ENCODE results near the gene CR2.

The CR2 gene

DNA sequence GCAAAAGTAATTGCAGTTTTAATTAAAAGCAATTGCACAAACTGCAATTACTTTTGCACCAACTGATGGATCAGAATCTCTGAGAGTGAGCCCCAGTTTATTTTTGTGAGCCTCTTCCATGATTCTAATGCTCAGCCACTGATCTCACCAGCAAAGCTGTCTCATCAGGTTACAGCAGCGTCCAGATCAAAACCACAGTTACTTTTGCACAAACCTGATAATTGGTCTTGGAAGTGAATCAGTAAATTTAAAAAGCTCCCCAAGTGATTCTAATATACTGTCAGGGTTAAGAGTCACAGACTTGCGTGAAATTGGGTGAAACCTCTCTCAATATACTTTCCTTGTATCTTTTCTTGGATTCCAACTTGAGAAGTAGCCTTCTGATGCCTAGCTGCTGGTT, 13.5 kb upstream of the CR2 start:
- POLR2A ChIA-PET (ENCODE audit: low non-redundant PET): no interaction called here
- no peak overlapping the region for H3K27ac ChIP-seq
- no peak for DNase-seq (ENCODE audit: low spot score)
- TF ChIP-seq, protein P1, sequence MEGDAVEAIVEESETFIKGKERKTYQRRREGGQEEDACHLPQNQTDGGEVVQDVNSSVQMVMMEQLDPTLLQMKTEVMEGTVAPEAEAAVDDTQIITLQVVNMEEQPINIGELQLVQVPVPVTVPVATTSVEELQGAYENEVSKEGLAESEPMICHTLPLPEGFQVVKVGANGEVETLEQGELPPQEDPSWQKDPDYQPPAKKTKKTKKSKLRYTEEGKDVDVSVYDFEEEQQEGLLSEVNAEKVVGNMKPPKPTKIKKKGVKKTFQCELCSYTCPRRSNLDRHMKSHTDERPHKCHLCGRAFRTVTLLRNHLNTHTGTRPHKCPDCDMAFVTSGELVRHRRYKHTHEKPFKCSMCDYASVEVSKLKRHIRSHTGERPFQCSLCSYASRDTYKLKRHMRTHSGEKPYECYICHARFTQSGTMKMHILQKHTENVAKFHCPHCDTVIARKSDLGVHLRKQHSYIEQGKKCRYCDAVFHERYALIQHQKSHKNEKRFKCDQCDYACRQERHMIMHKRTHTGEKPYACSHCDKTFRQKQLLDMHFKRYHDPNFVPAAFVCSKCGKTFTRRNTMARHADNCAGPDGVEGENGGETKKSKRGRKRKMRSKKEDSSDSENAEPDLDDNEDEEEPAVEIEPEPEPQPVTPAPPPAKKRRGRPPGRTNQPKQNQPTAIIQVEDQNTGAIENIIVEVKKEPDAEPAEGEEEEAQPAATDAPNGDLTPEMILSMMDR (conservative IDR thresholded peaks at IDR 0.05; ENCODE audit: low read depth): no peak
- CTCF ChIA-PET: no interaction called here

DNA sequence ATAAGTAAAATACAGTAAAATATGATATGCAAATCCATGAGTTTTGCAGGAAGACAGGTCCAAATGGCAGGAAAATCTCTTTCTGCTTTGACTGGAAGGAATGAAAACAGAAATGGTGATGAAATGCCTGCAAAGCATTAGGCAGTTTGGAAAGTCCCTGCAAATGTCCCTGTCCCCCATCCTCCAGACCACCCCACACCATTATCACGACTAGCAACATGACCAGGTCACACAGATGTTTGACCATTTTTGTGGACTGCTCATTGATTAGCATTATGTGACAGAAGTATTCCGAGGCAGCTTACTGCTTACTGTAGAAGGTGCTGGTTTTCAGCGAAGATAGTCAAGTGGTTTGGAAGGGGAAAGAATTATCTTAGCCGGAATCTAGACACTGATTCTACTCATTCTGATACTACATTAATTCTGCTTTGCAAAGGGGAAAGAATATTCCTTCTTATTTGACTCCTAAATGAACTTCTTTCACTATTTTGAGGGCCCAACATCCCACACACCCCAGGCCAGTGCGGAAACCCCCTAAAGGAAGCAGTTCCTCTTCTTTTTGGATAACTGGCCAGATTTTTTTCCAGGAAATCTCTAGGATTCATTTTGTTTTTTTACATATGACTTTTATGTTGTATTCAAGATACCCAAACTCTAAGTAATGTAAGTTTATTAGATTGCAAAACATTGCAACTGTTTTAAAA, 9.5 kb upstream of the CR2 start:
- no peak overlapping the region for H3K27ac ChIP-seq
- CTCF ChIA-PET: interaction anchor here (0.5 kb wide), 1 partner anchor 292 kb away, joined by 3 read pairs; no protein-coding TSS in a partner anchor
- POLR2A ChIA-PET (ENCODE audit: low non-redundant PET): no interaction called here
- TF ChIP-seq, protein P1 (conservative IDR thresholded peaks at IDR 0.05; ENCODE audit: low read depth): no peak
- no peak for DNase-seq (ENCODE audit: low spot score)

- DNase-seq (ENCODE audit: low spot score): no peak
- TF ChIP-seq, protein P1 (conservative IDR thresholded peaks at IDR 0.05; ENCODE audit: low read depth): no peak
- H3K27ac ChIP-seq: no peak overlapping the region
- ChIA-PET CTCF (interaction anchor here (1.0 kb wide), 1 partner anchor 49 kb away, joined by 8 read pairs; no protein-coding TSS in a partner anchor), POLR2A (ENCODE audit: low non-redundant PET) (no interaction called here)
These were observed 450 bp upstream of the CR2 start for GRCh38 chr1:207453710-207454045.

GRCh38 chr1:207455183-207455754, 1.1 kb downstream of the CR2 start:
- no peak overlapping the region for H3K27ac ChIP-seq
- DNase-seq (ENCODE audit: low spot score): no peak
- ChIA-PET CTCF (interaction anchor here (0.7 kb wide), 1 partner anchor 43 kb away, joined by 6 read pairs; no protein-coding TSS in a partner anchor), POLR2A (ENCODE audit: low non-redundant PET) (no interaction called here)
- TF ChIP-seq, protein P1 (conservative IDR thresholded peaks at IDR 0.05; ENCODE audit: low read depth): no peak

DNA sequence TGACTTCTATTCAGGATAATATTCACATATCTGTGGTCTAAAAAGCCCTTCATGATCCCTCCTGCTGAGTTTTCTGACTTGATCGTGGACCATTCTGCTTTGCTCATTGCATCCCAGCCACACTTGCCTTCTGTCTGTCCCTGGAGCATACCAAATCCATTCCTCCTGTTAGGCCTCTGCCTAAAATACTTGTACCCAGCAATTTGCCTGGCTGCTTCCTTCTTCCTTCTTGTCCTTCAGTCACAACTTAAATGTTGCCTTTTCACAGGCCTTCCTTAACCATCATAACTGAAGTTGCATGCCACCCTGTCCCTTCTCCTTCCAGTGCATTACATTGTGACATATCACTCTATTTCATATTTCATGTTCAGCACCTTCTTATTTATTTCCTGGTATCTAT, 4.3 kb downstream of the CR2 start:
- ChIA-PET POLR2A (ENCODE audit: low non-redundant PET) (no interaction called here), CTCF (interaction anchor here (0.6 kb wide), 1 partner anchor 9 kb away, joined by 3 read pairs; no protein-coding TSS in a partner anchor)
- TF ChIP-seq, protein P1 (conservative IDR thresholded peaks at IDR 0.05; ENCODE audit: low read depth): no peak
- DNase-seq (ENCODE audit: low spot score): no peak
- H3K27ac ChIP-seq: no peak overlapping the region

GRCh38 chr1:207459008-207459407, 4.9 kb downstream of the CR2 start:
- TF ChIP-seq, protein P1 (conservative IDR thresholded peaks at IDR 0.05; ENCODE audit: low read depth): no peak
- ChIA-PET CTCF (no interaction called here), POLR2A (ENCODE audit: low non-redundant PET) (no interaction called here)
- DNase-seq (ENCODE audit: low spot score): no peak
- H3K27ac ChIP-seq: no peak overlapping the region
